Measurements from ENCODE around the gene ZDHHC11B. TPM values are rescaled to one million over a fixed set of nuclear protein-coding genes. Genes with fewer than 3 reads are reported as not detected.
"Not testable (repeated sequence)": the region's sequence is repeated elsewhere in the genome, so short reads cannot be mapped to it uniquely, and the experiment has no call there.

Gene ZDHHC11B
- total RNA-seq, 1 donor from 2014 or later = 8.0 TPM

- peak overlapping the region; percentile 64 for H3K27ac ChIP-seq
- no peaks in the 10 kb centered on the region for H3K9me3 ChIP-seq
- intact Hi-C loops (cut with DNase I) = no loop called here
- H3K27me3 ChIP-seq = no peaks in the 10 kb centered on the region
- TF ChIP-seq CTCF (IDR thresholded peaks at IDR 0.05) = no peak
- peaks cover 24% of the 10 kb centered on the region for H3K4me1 ChIP-seq
- no peak overlapping the region for H3K4me3 ChIP-seq
- ATAC-seq = no peak
- peak; percentile 61 for DNase-seq
- no peaks in the 10 kb centered on the region for H3K36me3 ChIP-seq
Observed at GRCh38 chr5:757931-758697, 26.4 kb downstream of the ZDHHC11B start.

GRCh38 chr5:757346-757930 lies 27.1 kb downstream of the ZDHHC11B start:
- intact Hi-C loops (cut with DNase I) = no loop called here
- ATAC-seq (no peak), DNase-seq (no peak)
- Histone ChIP-seq H3K4me1 (peaks cover 24% of the 10 kb centered on the region), H3K9me3 (no peaks in the 10 kb centered on the region), H3K27me3 (no peaks in the 10 kb centered on the region), H3K4me3 (no peak overlapping the region), H3K27ac (no peak overlapping the region), H3K36me3 (no peaks in the 10 kb centered on the region)
- no peak for TF ChIP-seq CTCF (IDR thresholded peaks at IDR 0.05)

GRCh38 chr5:756865-757345 lies 27.6 kb downstream of the ZDHHC11B start:
- ATAC-seq = peak; percentile 51
- Histone ChIP-seq H3K9me3 (no peaks in the 10 kb centered on the region), H3K4me1 (peaks cover 24% of the 10 kb centered on the region), H3K27me3 (no peaks in the 10 kb centered on the region), H3K36me3 (no peaks in the 10 kb centered on the region), H3K4me3 (no peak overlapping the region), H3K27ac (no peak overlapping the region)
- peak; percentile 65 for DNase-seq
- TF ChIP-seq CTCF (IDR thresholded peaks at IDR 0.05) = no peak
- intact Hi-C loops (cut with DNase I) = no loop called here

GRCh38 chr5:756171-756570 lies 28.4 kb downstream of the ZDHHC11B start:
- Histone ChIP-seq H3K4me1 (peaks cover 24% of the 10 kb centered on the region), H3K27me3 (no peaks in the 10 kb centered on the region), H3K4me3 (no peak overlapping the region), H3K36me3 (no peaks in the 10 kb centered on the region), H3K9me3 (no peaks in the 10 kb centered on the region), H3K27ac (no peak overlapping the region)
- ATAC-seq (peak; percentile 8), DNase-seq (peak; percentile 62)
- no peak for TF ChIP-seq CTCF (IDR thresholded peaks at IDR 0.05)
- intact Hi-C loops (cut with DNase I) = no loop called here

GRCh38 chr5:754143-754632 lies 30.3 kb downstream of the ZDHHC11B start:
- H3K9me3 ChIP-seq; H3K27me3 ChIP-seq; H3K36me3 ChIP-seq; H3K4me3 ChIP-seq; DNase-seq; ATAC-seq; H3K27ac ChIP-seq; intact Hi-C loops (cut with DNase I): not testable (repeated sequence)
- peaks cover 20% of the 10 kb centered on the region for H3K4me1 ChIP-seq

GRCh38 chr5:753567-754142 lies 30.9 kb downstream of the ZDHHC11B start:
- H3K27ac ChIP-seq; H3K9me3 ChIP-seq; intact Hi-C loops (cut with DNase I); H3K27me3 ChIP-seq; H3K36me3 ChIP-seq; ATAC-seq; H3K4me3 ChIP-seq: not testable (repeated sequence)
- DNase-seq = peak; percentile 41
- H3K4me1 ChIP-seq = peaks cover 15% of the 10 kb centered on the region

- H3K4me1 ChIP-seq; ATAC-seq; intact Hi-C loops (cut with DNase I); H3K4me3 ChIP-seq; H3K27ac ChIP-seq; H3K36me3 ChIP-seq; H3K27me3 ChIP-seq; H3K9me3 ChIP-seq: not testable (repeated sequence)
- DNase-seq = peak; percentile 21
Observed at GRCh38 chr5:752532-753115, 31.9 kb downstream of the ZDHHC11B start.

- H3K36me3 ChIP-seq; H3K27ac ChIP-seq; H3K27me3 ChIP-seq; H3K4me1 ChIP-seq; H3K9me3 ChIP-seq; intact Hi-C loops (cut with DNase I); ATAC-seq; H3K4me3 ChIP-seq: not testable (repeated sequence)
- DNase-seq = peak; percentile 30
Observed at GRCh38 chr5:751992-752391, 32.5 kb downstream of the ZDHHC11B start.

Measured in upper lobe of right lung (tissue), 1 donor.